Osteocyte (in vitro differentiated cells): ENCODE measurements around the gene RIPK3. TPM values are rescaled to one million over a fixed set of nuclear protein-coding genes. Genes with fewer than 3 reads are reported as not detected.

Experiments used
- DNase-seq: peaks from one replicate; pipeline ENCODE4 v3.0.0; 2021; ENCODE audit warnings: mixed read lengths; ENCODE audit not compliant: unreplicated experiment; ENCODE audit errors: extremely low spot score
- H3K27ac Mint-ChIP-seq: one replicate; pipeline ENCODE4 v1.8.0; 2021; ENCODE audit warnings: mild to moderate bottlenecking, mixed read lengths; ENCODE audit not compliant: unreplicated experiment
- H3K27me3 Mint-ChIP-seq: one replicate; pipeline ENCODE4 v1.8.0; 2021; ENCODE audit warnings: mixed read lengths; ENCODE audit not compliant: unreplicated experiment
- H3K36me3 Mint-ChIP-seq: one replicate; pipeline ENCODE4 v1.8.0; 2021; ENCODE audit warnings: mixed read lengths; ENCODE audit not compliant: unreplicated experiment
- H3K4me1 Mint-ChIP-seq: one replicate; pipeline ENCODE4 v1.8.0; 2021; ENCODE audit warnings: mixed read lengths; ENCODE audit not compliant: unreplicated experiment
- H3K4me3 Mint-ChIP-seq: one replicate; pipeline ENCODE4 v1.8.0; 2021; ENCODE audit warnings: mild to moderate bottlenecking, moderate library complexity, mixed read lengths; ENCODE audit not compliant: unreplicated experiment
- H3K9me3 Mint-ChIP-seq: one replicate; pipeline ENCODE4 v1.8.0; 2021; ENCODE audit warnings: mixed read lengths; ENCODE audit not compliant: unreplicated experiment
- total RNA-seq: library from RNA; stranded (reverse); gene quantifications from 2 replicates; pipeline ENCODE4 v1.2.1, GENCODE V29; 2021
- TF ChIP-seq, protein P1 (sequence below): fragments of 200-600 bp; sonication (generic); IDR thresholded peaks from 2 replicates; pipeline ENCODE4 v1.5.0; 2021; ENCODE audit warnings: antibody characterized with exemption, mild to moderate bottlenecking, moderate library complexity

Gene RIPK3
- total RNA-seq, 1 donor from 2014 or later = 0.78 TPM

DNA sequence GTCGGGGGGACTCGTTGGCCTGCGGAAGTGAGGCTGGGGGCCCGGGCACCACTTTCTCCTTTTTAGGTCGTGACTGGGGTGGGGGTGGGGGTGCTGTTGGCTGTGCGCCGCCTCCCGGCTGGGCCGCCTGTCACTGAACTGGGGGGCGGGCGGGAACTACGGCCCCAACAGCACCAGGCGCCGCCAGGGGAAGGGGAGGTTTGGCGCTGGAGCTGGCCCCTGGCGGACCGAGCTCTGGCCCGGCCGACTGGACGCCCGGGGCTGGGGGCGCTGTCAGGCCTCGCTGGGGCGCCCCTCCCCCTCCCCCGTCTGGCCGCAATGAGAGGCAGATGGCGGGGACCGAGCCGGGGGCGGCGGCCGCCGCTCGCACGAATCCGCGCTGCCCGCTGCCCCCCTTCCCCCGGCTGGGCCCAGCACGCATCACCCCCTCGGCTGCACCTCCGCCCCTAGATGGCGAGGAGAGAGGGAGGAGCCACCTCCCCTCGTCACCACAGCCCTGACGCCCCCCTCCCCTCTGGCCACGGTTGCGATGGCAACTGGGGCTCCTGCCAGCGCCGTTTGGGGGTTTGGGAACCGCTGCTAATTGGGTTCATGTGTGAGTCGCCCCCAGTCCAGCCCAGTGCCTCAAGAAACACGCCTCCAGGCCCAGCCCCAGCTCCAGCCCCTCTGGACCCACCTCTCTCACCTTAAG is 28.9 kb upstream of the RIPK3 start:
- no peaks in the 10 kb centered on the region for H3K27me3 Mint-ChIP-seq
- TF ChIP-seq, protein P1, sequence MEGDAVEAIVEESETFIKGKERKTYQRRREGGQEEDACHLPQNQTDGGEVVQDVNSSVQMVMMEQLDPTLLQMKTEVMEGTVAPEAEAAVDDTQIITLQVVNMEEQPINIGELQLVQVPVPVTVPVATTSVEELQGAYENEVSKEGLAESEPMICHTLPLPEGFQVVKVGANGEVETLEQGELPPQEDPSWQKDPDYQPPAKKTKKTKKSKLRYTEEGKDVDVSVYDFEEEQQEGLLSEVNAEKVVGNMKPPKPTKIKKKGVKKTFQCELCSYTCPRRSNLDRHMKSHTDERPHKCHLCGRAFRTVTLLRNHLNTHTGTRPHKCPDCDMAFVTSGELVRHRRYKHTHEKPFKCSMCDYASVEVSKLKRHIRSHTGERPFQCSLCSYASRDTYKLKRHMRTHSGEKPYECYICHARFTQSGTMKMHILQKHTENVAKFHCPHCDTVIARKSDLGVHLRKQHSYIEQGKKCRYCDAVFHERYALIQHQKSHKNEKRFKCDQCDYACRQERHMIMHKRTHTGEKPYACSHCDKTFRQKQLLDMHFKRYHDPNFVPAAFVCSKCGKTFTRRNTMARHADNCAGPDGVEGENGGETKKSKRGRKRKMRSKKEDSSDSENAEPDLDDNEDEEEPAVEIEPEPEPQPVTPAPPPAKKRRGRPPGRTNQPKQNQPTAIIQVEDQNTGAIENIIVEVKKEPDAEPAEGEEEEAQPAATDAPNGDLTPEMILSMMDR = peak; percentile 23
- no peaks in the 10 kb centered on the region for H3K9me3 Mint-ChIP-seq
- peak overlapping the region; percentile 95 for H3K4me3 Mint-ChIP-seq
- peak; percentile 91 for DNase-seq
- H3K27ac Mint-ChIP-seq = peak overlapping the region; percentile 100
- H3K4me1 Mint-ChIP-seq = peaks cover 59% of the 10 kb centered on the region
- H3K36me3 Mint-ChIP-seq = peaks cover 19% of the 10 kb centered on the region

DNA sequence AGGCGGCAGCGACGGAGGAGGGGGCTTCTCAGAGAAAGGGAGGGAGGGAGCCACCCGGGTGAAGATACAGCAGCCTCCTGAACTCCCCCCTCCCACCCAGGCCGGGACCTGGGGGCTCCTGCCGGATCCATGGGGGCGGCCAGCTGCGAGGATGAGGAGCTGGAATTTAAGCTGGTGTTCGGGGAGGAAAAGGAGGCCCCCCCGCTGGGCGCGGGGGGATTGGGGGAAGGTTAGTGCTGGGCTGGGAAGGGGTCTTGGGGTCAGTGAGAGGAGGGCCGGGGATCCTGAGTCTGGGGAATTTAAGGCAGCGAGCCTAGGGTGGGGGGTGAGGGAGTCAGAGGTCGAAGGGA is 28.4 kb upstream of the RIPK3 start:
- peaks cover 14% of the 10 kb centered on the region for H3K36me3 Mint-ChIP-seq
- no peak for DNase-seq
- peak overlapping the region; percentile 100 for H3K27ac Mint-ChIP-seq
- H3K27me3 Mint-ChIP-seq = no peaks in the 10 kb centered on the region
- H3K9me3 Mint-ChIP-seq = no peaks in the 10 kb centered on the region
- H3K4me1 Mint-ChIP-seq = peaks cover 56% of the 10 kb centered on the region
- TF ChIP-seq, protein P1 = no peak
- H3K4me3 Mint-ChIP-seq = peak overlapping the region; percentile 95

DNA sequence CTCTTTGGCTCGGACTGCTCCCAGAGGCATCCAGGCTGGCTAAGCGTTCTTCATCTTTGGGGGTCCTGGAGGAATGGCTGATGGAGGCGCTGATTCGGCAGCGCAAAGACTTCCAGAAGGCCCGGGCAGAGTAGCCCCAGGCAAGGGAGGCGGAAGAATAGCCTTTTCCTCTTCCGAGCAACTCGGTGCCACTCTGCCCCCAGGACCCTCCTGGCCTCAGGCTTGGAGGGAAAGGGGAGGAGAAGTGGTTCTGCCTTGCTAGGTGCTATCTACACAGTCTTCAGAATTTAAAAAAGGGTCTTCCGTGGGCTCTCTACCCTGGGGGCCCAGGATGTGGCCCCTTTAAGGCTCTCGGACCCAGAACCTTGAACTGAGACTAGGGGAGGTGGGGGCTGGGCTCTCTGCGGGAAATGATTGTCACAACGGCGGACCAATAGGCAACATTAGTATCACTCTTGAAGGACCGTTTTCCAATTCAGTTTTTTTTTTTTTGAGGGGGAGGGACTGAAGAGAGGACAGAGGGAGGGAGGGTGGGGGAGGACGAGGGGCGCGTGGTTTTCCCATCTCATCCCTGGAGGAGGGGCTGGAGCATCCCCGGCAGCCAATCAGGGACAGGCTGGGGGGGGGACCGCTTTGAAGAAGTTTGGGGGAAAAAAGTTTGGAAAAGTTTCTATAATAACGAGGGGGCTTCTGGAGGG is 27.9 kb upstream of the RIPK3 start, which contains the start of gene NFATC4:
Gene NFATC4, plus strand, starts transcription at position 671 of the 698 bp plus-strand sequence. CDS start 157 bp downstream, outside the sequence.
- DNase-seq = peak; percentile 92
- Mint-ChIP-seq H3K27ac (peak within 1 kb of the TSS; percentile 100), H3K36me3 (peaks cover 12% of the 10 kb centered on the region), H3K4me3 (peak within 1 kb of the TSS; percentile 95), H3K4me1 (peaks cover 51% of the 10 kb centered on the region), H3K27me3 (no peaks in the 10 kb centered on the region), H3K9me3 (no peaks in the 10 kb centered on the region)
- TF ChIP-seq, protein P1 = no peak

DNA sequence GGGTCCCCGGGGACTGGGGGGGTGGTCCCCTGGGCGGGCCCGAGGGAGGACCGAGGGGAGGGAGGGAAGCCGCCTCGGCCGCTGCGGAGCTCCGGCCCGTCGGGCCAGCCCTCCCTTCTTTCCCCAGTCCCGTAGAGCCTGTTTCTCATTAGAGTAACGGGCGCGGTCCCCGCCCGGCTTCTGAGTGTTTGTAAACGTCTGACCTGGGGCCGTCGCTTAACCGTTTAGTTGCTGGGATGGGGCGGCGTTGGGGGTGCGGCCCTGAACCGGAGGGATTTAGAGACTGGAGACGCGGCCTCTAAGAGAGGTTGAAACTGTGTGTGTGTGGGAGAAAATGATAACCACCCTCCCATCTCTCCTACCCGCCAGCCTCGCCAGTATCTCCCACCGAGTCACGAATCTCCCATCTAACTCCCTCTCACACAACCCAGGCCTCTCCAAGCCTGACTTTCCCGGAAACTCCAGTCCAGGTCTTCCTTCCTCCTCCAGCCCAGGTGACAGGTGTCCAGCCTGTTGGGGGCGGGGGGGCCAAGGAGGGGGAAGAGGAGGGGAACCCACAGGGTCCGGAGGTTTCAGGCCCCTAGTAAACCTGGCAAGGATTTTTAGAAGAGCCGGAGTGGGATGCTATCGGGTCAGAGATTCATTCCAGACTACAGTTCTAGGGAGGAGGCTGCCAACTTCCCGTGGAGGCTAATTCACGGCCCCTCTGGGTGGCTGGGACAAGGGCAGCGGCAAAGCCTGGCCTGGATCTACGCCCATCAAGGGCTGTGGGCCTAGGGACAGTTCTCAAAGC is 27.1 kb upstream of the RIPK3 start:
- Mint-ChIP-seq H3K36me3 (peaks cover 6% of the 10 kb centered on the region), H3K27ac (peak overlapping the region; percentile 100), H3K4me1 (peaks cover 43% of the 10 kb centered on the region), H3K27me3 (no peaks in the 10 kb centered on the region), H3K4me3 (peak overlapping the region; percentile 95), H3K9me3 (no peaks in the 10 kb centered on the region)
- peak; percentile 99 for DNase-seq
- TF ChIP-seq, protein P1 = no peak

DNA sequence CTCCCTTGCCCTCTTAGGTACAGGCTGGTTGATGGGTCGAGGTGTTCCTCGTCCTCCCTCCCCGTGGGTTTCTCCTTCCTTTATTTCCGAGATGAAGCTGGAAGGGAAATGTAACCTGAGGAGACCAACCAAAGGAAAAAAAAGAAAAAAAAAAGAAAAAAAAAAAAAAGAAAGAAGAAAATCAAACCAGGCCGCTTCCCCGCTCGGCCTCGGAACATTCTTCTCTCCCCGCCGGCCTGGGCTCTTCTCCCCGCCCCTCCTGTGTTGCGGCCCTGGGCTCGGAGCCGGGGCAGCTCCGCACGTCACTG is 26.6 kb upstream of the RIPK3 start:
- H3K9me3 Mint-ChIP-seq = no peaks in the 10 kb centered on the region
- TF ChIP-seq, protein P1 = no peak
- DNase-seq = no peak
- H3K36me3 Mint-ChIP-seq = peaks cover 3% of the 10 kb centered on the region
- peak overlapping the region; percentile 100 for H3K27ac Mint-ChIP-seq
- peak overlapping the region; percentile 95 for H3K4me3 Mint-ChIP-seq
- no peaks in the 10 kb centered on the region for H3K27me3 Mint-ChIP-seq
- H3K4me1 Mint-ChIP-seq = peaks cover 38% of the 10 kb centered on the region
